Measurements from ENCODE around the gene ZNF844. TPM values are rescaled to one million over a fixed set of nuclear protein-coding genes. Genes with fewer than 3 reads are reported as not detected.

The ZNF844 gene
- total and polyA plus RNA-seq, 2 of the 8 experiments (the other 6 are each of a cell fraction or from before 2014, with no cell fraction given), result 3.1 to 9.8 TPM

DNA sequence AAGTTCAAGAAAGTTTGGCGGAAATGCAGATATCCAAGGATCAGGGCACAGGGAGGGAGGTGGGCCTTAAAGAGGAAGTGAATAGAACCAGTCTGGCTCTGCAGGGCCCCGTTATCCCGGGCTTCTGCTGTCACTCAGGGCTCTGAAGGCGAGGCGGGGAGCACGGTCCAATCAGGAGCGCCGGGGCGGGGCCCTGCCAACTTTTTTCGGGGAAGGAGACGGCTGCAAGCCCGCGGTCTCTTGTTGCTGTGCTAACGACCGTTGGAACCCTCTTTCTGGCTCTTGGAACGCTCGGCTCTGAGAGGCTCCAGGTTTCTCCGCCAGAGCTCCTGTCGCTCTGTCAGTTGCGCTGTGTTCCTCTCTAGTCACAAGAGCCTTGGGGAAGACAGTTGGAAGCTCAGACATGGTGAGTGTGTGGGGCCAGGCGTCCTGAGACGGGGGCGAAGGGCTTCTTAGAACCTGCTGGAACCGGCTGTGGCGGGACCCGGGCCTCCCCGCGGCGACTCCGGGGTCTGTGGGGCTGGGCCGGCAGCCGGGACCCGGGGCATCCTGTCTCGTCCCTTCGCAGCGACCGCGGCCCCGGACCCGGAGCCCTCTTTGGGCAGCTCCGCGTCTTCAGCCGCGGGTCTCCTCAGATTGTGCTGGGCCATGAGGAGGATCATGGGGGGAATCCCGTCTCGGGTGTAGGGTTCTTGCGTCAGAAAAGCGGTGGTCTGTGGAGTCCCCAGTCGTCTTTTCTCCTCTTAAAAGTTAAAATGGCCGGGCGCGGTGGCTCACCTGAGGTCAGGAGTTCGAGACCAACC lies 27.7 kb downstream of the ZNF844 start (continued):
- TF ChIP-seq RFX5 (IDR thresholded peaks at IDR 0.05; ENCODE audit: borderline replicate concordance, low read depth, low read length), result no peak
- no peak for TF ChIP-seq ZNF274 (IDR thresholded peaks at IDR 0.05; ENCODE audit: borderline replicate concordance, extremely low read depth, low read length)
- peak; percentile 65; the same call in 1 of the 2 replicates for TF ChIP-seq YY1 (IDR thresholded peaks at IDR 0.05; ENCODE audit: low read depth, low read length)
- no peak for TF ChIP-seq EZH2 (IDR thresholded peaks at IDR 0.05; ENCODE audit: low read depth, low read length, severe bottlenecking)
- no peak for TF ChIP-seq CBX5 (IDR thresholded peaks at IDR 0.05; ENCODE audit: low read depth, low read length)
- peak; percentile 94 for TF ChIP-seq TAF1 (IDR thresholded peaks at IDR 0.05; ENCODE audit: low read depth, low read length)
- TF ChIP-seq, protein P1, sequence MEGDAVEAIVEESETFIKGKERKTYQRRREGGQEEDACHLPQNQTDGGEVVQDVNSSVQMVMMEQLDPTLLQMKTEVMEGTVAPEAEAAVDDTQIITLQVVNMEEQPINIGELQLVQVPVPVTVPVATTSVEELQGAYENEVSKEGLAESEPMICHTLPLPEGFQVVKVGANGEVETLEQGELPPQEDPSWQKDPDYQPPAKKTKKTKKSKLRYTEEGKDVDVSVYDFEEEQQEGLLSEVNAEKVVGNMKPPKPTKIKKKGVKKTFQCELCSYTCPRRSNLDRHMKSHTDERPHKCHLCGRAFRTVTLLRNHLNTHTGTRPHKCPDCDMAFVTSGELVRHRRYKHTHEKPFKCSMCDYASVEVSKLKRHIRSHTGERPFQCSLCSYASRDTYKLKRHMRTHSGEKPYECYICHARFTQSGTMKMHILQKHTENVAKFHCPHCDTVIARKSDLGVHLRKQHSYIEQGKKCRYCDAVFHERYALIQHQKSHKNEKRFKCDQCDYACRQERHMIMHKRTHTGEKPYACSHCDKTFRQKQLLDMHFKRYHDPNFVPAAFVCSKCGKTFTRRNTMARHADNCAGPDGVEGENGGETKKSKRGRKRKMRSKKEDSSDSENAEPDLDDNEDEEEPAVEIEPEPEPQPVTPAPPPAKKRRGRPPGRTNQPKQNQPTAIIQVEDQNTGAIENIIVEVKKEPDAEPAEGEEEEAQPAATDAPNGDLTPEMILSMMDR (IDR thresholded peaks at IDR 0.05; ENCODE audit: control extremely low read depth in 1 of 3, insufficient read depth in 1 of 3, low read depth in 1 of 3, low read length in 3 of 3), result no peak
- no peak for TF ChIP-seq EP300 (IDR thresholded peaks at IDR 0.05; ENCODE audit: borderline replicate concordance in 1 of 2, low read depth in 2 of 2, low read length in 2 of 2)
- TF ChIP-seq NRF1 (IDR thresholded peaks at IDR 0.05; ENCODE audit: low read depth, low read length), result no peak
- TF ChIP-seq SUZ12 (IDR thresholded peaks at IDR 0.05; ENCODE audit: low read length), result no peak

Data from H1 (cell line).